Vagina (tissue), 2 donors: ENCODE data around the gene CCDC154. TPM values are rescaled to one million over a fixed set of nuclear protein-coding genes. Genes with fewer than 3 reads are reported as not detected.

Experiments used
- DNase-seq, 2 donors: peaks; one replicate each; pipeline ENCODE4 v3.0.0-alpha.2; 2017; ENCODE audit errors: extremely low spot score in 2 of 2
- H3K27ac ChIP-seq: fragments of 200-600 bp; sonication (generic); one replicate; pipeline ENCODE4 v1.5.1; 2019
- H3K27me3 ChIP-seq: fragments of 200-600 bp; sonication (generic); one replicate; pipeline ENCODE4 v1.5.1; 2019
- H3K36me3 ChIP-seq, 2 donors: fragments of 200-600 bp; sonication (generic); one replicate each; pipeline ENCODE4 v1.5.1; 2017 to 2019
- H3K4me1 ChIP-seq: fragments of 200-600 bp; sonication (generic); one replicate; pipeline ENCODE4 v1.5.1; 2019
- H3K4me3 ChIP-seq, 2 donors: fragments of 200-600 bp; sonication (generic); 1 replicate in 1 of 2; 2 replicates in 1 of 2; pipeline ENCODE4 v1.5.1; 2016 to 2019
- H3K9me3 ChIP-seq: fragments of 200-600 bp; sonication (generic); one replicate; pipeline ENCODE4 v1.5.1; 2019
- POLR2A ChIP-seq, 2 donors: fragments of 450-650 bp; IDR thresholded peaks; one replicate each; pipeline ENCODE4 v1.6.1; 2017; ENCODE audit warnings: antibody characterized with exemption in 2 of 2, mild to moderate bottlenecking in 2 of 2, moderate library complexity in 2 of 2
- POLR2AphosphoS5 ChIP-seq, 2 donors: sonication (generic); formaldehyde crosslinking; IDR thresholded peaks; one replicate each; pipeline ENCODE4 v1.9.0; 2017; ENCODE audit warnings: antibody characterized with exemption in 2 of 2, mild to moderate bottlenecking in 2 of 2, low read depth in 1 of 2; ENCODE audit not compliant: insufficient read depth in 1 of 2
- intact Hi-C: fragments of 100-400 bp; cut with DNase I; formaldehyde crosslinking; loops from one replicate; pipeline ENCODE4 v1.15.1; 2023
- total RNA-seq: library from RNA; depleted of rRNA; stranded (reverse); fragments of >200 nt; gene quantifications from one replicate; pipeline ENCODE4 v1.2.3, GENCODE V29; 2016
- TF ChIP-seq, protein P1 (sequence below), 3 experiments: fragments of 450-650 bp in 2 of 3; fragments of 200-600 bp in 1 of 3; sonication (generic) in 1 of 3; IDR thresholded peaks; one replicate each; pipeline ENCODE4 v1.5.1; 2017 to 2019; ENCODE audit warnings: antibody characterized with exemption in 3 of 3, mild to moderate bottlenecking in 2 of 3, moderate library complexity in 2 of 3

The CCDC154 gene
- total RNA-seq, 1 donor from 2014 or later, result not detected

GRCh38 chr16:1412847-1413246 is 31.5 kb downstream of the CCDC154 start:
- peaks cover 48% of the 10 kb centered on the region for H3K4me1 ChIP-seq

GRCh38 chr16:1408171-1408837 is 36.1 kb downstream of the CCDC154 start:
- Histone ChIP-seq H3K27ac (peak overlapping the region; percentile 34), H3K9me3 (no peaks in the 10 kb centered on the region), H3K4me3 (peak overlapping the region; percentile 44 to 45), H3K27me3 (no peaks in the 10 kb centered on the region), H3K36me3 (peaks cover 0 to 29% of the 10 kb centered on the region in 2 donors), H3K4me1 (peaks cover 45% of the 10 kb centered on the region)
- intact Hi-C loops, result no loop called here
- TF ChIP-seq, protein P1, sequence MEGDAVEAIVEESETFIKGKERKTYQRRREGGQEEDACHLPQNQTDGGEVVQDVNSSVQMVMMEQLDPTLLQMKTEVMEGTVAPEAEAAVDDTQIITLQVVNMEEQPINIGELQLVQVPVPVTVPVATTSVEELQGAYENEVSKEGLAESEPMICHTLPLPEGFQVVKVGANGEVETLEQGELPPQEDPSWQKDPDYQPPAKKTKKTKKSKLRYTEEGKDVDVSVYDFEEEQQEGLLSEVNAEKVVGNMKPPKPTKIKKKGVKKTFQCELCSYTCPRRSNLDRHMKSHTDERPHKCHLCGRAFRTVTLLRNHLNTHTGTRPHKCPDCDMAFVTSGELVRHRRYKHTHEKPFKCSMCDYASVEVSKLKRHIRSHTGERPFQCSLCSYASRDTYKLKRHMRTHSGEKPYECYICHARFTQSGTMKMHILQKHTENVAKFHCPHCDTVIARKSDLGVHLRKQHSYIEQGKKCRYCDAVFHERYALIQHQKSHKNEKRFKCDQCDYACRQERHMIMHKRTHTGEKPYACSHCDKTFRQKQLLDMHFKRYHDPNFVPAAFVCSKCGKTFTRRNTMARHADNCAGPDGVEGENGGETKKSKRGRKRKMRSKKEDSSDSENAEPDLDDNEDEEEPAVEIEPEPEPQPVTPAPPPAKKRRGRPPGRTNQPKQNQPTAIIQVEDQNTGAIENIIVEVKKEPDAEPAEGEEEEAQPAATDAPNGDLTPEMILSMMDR (IDR thresholded peaks at IDR 0.05), result peak in 1 of 3 experiments; percentile 17
- TF ChIP-seq POLR2AphosphoS5 (IDR thresholded peaks at IDR 0.05; ENCODE audit: insufficient read depth in 1 of 2, low read depth in 1 of 2) (peak; percentile 54 to 81), POLR2A (IDR thresholded peaks at IDR 0.05) (no peak)
- peak in 1 of 2 donors; percentile 93 for DNase-seq

More at GRCh38 chr16:1412847-1413246, 31.5 kb downstream of the CCDC154 start:
- Histone ChIP-seq H3K36me3 (peaks cover 0 to 21% of the 10 kb centered on the region in 2 donors), H3K4me3 (no peak overlapping the region), H3K27ac (no peak overlapping the region), H3K9me3 (no peaks in the 10 kb centered on the region), H3K27me3 (no peaks in the 10 kb centered on the region)
- intact Hi-C loops, result loop anchor here (10.0 kb wide), 1 partner anchor 48 kb away; no protein-coding TSS in a partner anchor
- TF ChIP-seq, protein P1 (IDR thresholded peaks at IDR 0.05), result no peak
- TF ChIP-seq POLR2AphosphoS5 (IDR thresholded peaks at IDR 0.05; ENCODE audit: insufficient read depth in 1 of 2, low read depth in 1 of 2) (no peak), POLR2A (IDR thresholded peaks at IDR 0.05) (no peak)
- no peak for DNase-seq

GRCh38 chr16:1407753-1408152 is 36.6 kb downstream of the CCDC154 start:
- Histone ChIP-seq H3K27me3 (no peaks in the 10 kb centered on the region), H3K4me3 (peak overlapping the region; percentile 44 to 45), H3K27ac (peak overlapping the region; percentile 34), H3K4me1 (peaks cover 40% of the 10 kb centered on the region), H3K9me3 (no peaks in the 10 kb centered on the region), H3K36me3 (peaks cover 0 to 33% of the 10 kb centered on the region in 2 donors)
- intact Hi-C loops, result no loop called here
- TF ChIP-seq, protein P1 (IDR thresholded peaks at IDR 0.05), result no peak
- TF ChIP-seq POLR2A (IDR thresholded peaks at IDR 0.05) (no peak), POLR2AphosphoS5 (IDR thresholded peaks at IDR 0.05; ENCODE audit: insufficient read depth in 1 of 2, low read depth in 1 of 2) (no peak)
- no peak for DNase-seq

- DNase-seq, result no peak
- intact Hi-C loops, result no loop called here
- Histone ChIP-seq H3K9me3 (no peaks in the 10 kb centered on the region), H3K4me1 (peaks cover 16% of the 10 kb centered on the region), H3K27me3 (no peaks in the 10 kb centered on the region), H3K4me3 (no peak overlapping the region), H3K36me3 (peaks cover 0 to 43% of the 10 kb centered on the region in 2 donors), H3K27ac (no peak overlapping the region)
- TF ChIP-seq, protein P1 (IDR thresholded peaks at IDR 0.05), result no peak
- TF ChIP-seq POLR2A (IDR thresholded peaks at IDR 0.05), result no peak
- TF ChIP-seq POLR2AphosphoS5 (IDR thresholded peaks at IDR 0.05; ENCODE audit: insufficient read depth in 1 of 2, low read depth in 1 of 2), result no peak
Measured at GRCh38 chr16:1403733-1404132, 40.6 kb downstream of the CCDC154 start.

GRCh38 chr16:1403036-1403435 is 41.3 kb downstream of the CCDC154 start:
- H3K27me3 ChIP-seq, result no peaks in the 10 kb centered on the region
- no peaks in the 10 kb centered on the region for H3K9me3 ChIP-seq
- peaks cover 0 to 50% of the 10 kb centered on the region in 2 donors for H3K36me3 ChIP-seq
- intact Hi-C loops, result no loop called here
- DNase-seq, result no peak
- peaks cover 10% of the 10 kb centered on the region for H3K4me1 ChIP-seq
- H3K4me3 ChIP-seq, result no peak overlapping the region
- H3K27ac ChIP-seq, result no peak overlapping the region
- no peak for TF ChIP-seq POLR2AphosphoS5 (IDR thresholded peaks at IDR 0.05; ENCODE audit: insufficient read depth in 1 of 2, low read depth in 1 of 2)
- TF ChIP-seq, protein P1 (IDR thresholded peaks at IDR 0.05), result no peak
